GM18951 (cell line): ENCODE data around the gene RTP5.
"Not testable (repeated sequence)": the region's sequence is repeated elsewhere in the genome, so short reads cannot be mapped to it uniquely, and the experiment has no call there.

Source experiments
- POLR2A ChIP-seq: IDR thresholded peaks from 4 replicates; pipeline ENCODE4 v1.6.1; 2011; ENCODE audit warnings: mild to moderate bottlenecking; ENCODE audit not compliant: insufficient read length, insufficient read depth; ENCODE audit errors: extremely low read depth
- in situ Hi-C: fragments of 300-500 bp; cut with MboI; formaldehyde crosslinking; loops from one replicate; pipeline ENCODE4 v1.12.0; 2022; ENCODE audit warnings: low sequenced_read_pairs, mixed read lengths, inconsistent platforms; ENCODE audit not compliant: unreplicated experiment

Gene RTP5

DNA sequence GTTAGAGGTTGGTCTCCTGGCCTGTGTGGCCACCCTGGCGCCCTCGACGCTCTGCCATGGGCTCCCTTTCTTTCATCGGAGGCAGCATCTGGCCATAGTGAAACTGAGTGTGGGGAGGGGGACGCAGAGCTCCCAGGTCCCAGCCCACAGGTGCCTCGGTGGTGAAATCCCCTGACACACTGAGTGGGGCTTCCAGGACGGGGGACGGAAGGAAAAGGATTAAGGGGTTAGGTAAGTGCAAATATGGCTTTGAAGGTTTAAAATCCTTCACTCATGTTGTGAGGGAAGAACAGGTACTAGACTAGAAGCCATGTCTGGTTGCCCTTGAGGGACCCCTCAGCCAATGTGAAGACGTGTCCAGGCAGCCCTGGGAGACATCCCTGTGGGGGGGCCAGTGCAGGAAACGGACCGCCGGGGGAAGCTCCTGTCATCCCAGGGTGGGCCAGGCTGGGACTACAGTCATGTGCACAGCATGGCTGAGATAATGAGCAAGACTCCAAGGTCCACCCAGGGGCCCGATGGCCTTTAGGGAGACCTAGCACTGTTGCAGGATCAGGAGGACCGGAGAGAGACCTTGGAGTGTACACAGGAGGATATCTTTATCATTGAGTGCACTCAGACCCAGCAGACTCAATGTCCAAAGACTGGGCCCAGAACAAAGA is 36.3 kb downstream of the RTP5 start:
- in situ Hi-C loops: no loop called here
- TF ChIP-seq POLR2A: no peak

DNA sequence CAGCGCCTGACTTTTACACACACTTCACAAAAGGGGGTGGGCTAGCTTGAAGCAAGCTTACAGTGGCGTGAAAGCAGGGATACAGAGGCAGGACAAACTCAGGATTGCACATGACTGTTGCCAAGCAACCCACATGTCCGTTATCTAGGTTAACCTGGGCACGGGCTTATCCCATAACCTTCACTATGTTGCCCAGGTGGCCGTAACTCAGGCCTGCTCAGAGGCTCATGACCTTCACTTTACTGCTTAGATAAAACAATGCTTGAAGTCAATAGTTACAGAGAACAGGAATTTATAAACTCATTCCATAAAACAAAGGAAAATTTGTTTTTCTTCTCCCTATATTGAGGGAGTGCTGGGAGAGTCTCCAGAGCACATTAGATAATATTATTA is 36.8 kb downstream of the RTP5 start:
- in situ Hi-C loops: not testable (repeated sequence)

DNA sequence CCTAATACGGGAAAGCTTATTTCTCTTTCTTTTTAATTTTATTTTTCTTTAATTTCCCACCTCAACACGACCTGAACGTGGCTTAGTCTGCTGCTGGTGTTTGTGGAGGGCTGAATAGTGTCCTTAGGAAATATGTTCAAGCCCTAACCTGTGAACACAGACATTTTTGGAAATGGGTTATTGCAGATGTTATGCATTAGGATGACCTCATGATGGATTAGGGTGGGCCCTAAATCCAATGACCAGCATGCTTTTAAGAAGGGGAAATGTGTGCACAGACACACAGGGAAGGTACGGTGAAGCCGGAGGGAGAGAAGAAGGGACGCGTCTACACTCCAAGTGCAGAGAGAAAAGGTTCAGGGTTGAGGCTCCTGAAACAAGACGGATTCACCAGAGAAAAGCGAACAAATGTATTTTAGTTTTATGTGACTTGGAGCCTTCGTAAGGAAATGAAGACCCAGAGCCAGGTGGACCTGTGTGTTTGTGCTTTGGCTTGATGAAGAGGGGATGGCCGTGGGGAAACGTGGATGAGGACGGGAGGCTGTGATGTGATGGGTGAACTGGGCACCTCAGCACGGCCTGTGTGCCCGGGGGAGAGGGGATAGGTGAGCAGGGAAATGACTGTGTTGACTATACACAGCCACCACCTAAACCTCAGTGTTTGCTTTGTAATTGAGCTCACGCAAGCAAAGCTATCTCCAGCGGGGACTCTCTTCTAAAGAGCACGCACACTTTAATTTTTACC is 37.5 kb downstream of the RTP5 start:
- in situ Hi-C loops: no loop called here

GRCh38 chr2:241907831-241908230 is 38.3 kb downstream of the RTP5 start:
- in situ Hi-C loops: not testable (repeated sequence)

More for the DNA sequence above, 37.5 kb downstream of the RTP5 start:
- TF ChIP-seq POLR2A: no peak

GRCh38 chr2:241908686-241909420 is 39.3 kb downstream of the RTP5 start:
- in situ Hi-C loops: no loop called here
- no peak for TF ChIP-seq POLR2A

DNA sequence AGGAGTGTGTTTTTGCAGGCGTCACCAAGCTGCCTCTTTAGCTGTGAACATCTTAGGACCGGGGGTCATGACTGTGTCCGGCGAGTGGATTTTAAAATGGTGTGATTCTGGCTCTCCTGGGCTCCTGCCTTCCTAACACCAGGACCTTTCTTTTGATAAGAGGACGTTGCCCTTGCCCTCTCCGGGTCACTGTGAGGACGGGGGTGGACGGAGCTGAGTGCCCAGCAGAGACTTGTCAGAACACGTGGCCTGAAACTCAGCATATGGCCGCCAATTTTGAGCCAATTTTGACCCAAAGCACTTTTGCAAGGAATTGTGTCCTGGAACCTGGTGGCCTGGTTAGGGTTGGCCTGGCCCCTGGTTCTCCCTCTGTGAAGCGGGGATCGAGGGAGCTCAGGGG is 40.2 kb downstream of the RTP5 start:
- in situ Hi-C loops: no loop called here
- TF ChIP-seq POLR2A: no peak

DNA sequence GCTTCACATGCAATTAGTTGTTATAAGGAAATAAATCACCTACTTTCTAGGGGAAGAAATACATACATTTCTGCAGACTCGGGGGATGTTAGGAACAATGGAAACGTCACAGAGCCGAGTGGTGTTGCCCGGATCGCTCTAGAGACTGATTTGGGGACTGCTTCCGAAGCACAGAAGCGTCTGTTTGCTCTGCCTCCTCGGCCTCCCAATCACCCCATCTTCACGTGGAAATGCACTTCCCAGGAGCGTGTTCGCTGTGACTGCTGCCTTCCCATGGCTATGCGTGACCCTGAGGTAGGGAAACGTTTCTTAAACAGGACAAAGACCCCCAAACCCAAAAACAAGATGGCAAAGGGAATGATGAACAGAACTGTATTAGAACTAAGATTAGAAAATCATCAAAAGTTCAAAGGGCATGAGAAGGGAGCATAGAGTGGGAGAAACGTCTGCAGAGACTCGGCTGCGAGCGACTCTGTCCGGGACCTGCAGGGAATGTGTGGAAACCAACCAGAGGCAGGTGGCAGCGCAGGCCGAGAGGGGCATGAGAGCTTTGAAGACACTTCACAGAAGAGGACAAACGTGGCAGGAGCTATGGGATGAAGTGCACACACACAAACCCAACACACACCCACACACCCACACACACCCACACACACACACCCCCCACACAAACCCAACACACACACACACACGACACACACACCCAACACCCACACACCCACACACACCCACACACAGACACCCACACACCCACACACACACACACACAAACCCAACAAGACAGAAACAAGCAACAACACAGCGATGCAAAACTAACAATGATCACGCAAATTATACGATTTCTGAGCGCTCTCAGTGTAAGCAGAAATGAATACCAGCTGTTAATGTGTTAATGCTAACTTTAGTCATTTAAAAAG is 41.3 kb downstream of the RTP5 start:
- in situ Hi-C loops: no loop called here
- no peak for TF ChIP-seq POLR2A

DNA sequence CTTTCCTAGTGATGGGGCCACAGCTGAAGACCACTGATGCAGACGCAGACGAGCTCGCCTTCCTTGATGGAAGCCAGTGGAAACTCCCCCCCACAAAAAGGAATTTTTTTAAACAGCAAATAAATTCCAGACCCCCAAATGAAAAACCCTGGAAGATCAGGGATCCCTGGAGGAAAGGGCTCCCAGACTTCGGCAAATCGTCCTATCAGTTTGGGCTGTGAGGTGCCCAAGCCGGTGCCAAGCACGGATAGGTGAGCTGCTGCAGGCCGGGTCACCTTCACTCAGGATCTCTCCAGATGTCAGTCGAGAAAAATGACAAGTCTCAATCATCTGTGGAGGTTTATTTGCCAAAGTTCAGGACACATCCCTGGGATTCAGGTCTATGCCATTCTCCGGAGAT is 42.0 kb downstream of the RTP5 start:
- in situ Hi-C loops: no loop called here
- no peak for TF ChIP-seq POLR2A

- in situ Hi-C loops: no loop called here
- TF ChIP-seq POLR2A: no peak
Measured at GRCh38 chr2:241912021-241912555, 42.6 kb downstream of the RTP5 start.

DNA sequence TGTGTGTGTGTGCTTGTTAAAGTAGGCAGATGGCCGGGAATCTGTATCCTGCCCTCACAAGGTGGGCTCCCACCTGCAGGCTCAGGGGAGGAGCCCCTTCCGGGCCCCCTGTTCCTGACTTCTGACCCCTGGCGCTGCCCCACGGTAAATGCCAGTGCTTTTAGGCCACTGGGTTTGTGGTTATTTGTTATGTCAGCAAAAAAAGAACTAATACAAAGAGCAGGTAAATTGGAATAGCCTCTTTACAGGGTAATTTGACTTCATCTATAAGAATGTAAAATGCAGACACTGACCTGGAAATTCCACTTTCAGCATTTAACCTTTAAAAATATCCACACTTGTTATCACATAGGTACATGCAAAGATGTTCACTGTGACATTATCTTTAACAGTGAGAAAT is 44.2 kb downstream of the RTP5 start:
- no peak for TF ChIP-seq POLR2A
- in situ Hi-C loops: no loop called here

DNA sequence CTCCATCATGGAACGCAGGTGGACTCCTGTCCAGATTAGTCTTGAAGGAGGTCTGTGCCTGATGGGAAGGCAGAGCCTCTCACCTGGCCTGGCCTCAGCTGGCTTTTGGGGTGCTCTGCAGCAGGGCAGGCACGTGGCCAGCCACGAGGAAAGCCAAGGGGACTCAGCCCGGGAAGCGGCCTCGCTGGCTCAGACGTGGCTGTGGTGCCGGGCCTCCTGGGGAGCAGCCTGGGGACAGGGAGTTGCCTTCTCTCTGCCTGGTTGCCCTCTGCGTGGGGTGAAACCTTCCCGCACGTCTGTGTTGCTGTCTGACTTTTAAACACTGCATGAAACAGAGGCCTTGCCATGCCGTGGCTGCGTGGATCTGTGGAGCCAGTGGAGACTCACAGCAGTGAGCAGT is 45.0 kb downstream of the RTP5 start:
- no peak for TF ChIP-seq POLR2A
- in situ Hi-C loops: no loop called here

DNA sequence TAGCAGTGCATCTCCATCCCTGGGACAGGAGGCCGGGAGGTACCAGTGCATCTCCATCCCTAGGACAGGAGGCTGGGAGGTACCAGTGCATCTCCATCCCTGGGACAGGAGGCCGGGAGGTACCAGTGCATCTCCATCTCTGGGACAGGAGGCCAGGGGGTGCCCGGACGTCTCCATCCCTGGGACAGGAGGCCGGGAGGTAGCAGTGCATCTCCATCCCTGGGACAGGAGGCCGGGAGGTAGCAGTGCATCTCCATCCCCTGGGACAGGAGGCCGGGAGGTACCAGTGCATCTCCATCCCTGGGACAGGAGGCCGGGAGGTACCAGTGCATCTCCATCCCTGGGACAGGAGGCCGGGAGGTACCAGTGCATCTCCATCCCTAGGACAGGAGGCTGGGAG is 52.1 kb downstream of the RTP5 start:
- in situ Hi-C loops: not testable (repeated sequence)

DNA sequence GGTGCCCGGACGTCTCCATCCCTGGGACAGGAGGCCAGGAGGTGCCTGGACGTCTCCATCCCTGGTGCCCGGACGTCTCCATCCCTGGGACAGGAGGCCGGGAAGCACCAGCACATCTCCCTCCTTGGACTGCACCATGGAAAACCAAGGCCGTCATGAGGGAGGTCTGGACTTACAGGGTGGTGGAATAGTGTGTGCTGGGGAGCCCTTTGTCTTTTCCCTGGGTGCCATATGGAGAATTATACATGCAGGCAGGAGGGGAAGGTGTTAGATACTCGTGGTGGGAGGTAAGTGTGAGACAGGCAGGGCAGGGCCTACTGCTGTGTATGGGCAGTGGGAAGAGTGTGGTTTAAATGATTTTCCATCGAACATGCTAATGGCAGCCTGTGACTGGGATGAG is 52.9 kb downstream of the RTP5 start:
- in situ Hi-C loops: no loop called here
- TF ChIP-seq POLR2A: no peak

DNA sequence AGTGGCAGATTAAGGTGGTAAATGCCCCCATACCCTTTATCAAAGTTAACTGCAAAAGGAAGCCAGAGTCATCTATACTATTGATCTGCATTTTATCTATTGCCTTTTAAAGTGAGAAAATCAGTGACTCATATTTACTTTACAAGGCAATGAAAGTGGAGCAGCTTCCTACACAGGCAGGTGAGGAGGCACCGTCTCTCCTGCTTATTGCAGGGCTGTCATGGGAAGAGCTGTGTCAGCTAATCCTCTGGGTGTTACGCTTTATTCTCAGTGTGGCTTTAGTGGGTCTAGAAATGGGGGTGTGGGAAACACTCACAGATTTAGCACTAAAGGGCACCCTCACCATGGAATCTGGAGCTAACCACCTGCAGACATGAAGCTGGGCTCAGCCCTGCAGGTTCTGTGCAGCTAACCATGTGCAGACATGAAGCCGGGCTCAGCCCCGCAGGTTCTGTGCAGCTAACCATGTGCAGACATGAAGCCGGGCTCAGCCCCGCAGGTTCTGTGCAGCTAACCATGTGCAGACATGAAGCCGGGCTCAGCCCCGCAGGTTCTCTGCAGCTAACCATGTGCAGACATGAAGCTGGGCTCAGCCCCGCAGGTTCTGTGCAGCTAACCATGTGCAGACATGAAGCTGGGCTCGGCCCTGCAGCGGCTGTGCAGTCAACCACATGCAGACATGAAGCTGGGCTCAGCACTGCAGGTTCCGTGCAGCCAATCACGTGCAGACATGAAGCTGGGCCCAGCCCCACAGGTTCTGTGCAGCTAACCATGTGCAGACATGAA is 53.5 kb downstream of the RTP5 start:
- in situ Hi-C loops: not testable (repeated sequence)
